ENCODE results near the gene PAX6. TPM values are rescaled to one million over a fixed set of nuclear protein-coding genes. Genes with fewer than 3 reads are reported as not detected.

The PAX6 gene
- total RNA-seq, 1 experiment from 2014 or later = 29.0 TPM

- TF ChIP-seq, protein P1, sequence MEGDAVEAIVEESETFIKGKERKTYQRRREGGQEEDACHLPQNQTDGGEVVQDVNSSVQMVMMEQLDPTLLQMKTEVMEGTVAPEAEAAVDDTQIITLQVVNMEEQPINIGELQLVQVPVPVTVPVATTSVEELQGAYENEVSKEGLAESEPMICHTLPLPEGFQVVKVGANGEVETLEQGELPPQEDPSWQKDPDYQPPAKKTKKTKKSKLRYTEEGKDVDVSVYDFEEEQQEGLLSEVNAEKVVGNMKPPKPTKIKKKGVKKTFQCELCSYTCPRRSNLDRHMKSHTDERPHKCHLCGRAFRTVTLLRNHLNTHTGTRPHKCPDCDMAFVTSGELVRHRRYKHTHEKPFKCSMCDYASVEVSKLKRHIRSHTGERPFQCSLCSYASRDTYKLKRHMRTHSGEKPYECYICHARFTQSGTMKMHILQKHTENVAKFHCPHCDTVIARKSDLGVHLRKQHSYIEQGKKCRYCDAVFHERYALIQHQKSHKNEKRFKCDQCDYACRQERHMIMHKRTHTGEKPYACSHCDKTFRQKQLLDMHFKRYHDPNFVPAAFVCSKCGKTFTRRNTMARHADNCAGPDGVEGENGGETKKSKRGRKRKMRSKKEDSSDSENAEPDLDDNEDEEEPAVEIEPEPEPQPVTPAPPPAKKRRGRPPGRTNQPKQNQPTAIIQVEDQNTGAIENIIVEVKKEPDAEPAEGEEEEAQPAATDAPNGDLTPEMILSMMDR (conservative IDR thresholded peaks at IDR 0.05) = no peak
- TF ChIP-seq EZH2 (IDR thresholded peaks at IDR 0.05; ENCODE audit: low read depth) = no peak
- H4K20me1 ChIP-seq (ENCODE audit: insufficient read depth) = no peaks in the 10 kb centered on the region
- CTCF ChIA-PET = no interaction called here
Observed at GRCh38 chr11:31790649-31791048, 20.5 kb downstream of the PAX6 start.

DNA sequence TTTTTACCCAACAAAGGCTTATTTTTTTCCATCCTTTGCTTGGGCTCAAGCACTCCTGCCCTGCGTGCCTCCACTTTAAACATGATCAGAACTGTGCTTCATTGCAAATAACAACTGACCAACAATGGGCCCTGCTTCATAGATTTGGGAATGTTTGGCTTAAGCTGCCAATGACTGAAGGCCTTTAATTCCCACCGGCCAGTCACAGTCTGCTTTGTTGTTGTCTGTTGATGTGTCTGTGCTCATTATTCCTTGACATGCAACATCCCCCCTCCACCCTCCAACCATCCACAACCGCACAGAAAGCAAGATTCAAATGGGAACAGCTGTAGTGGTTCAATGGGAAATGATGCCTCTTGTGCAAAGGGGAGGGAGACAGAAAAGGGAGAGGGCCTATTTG is 23.0 kb downstream of the PAX6 start:
- ChIA-PET POLR2A (ENCODE audit: unreplicated experiment) (no interaction called here), CTCF (no interaction called here)
- H3K4me1 ChIP-seq (replicated peaks; ENCODE audit: insufficient read depth) = no peaks in the 10 kb centered on the region
- H3F3A ChIP-seq (ENCODE audit: insufficient read depth, low read depth) = peaks cover 4% of the 10 kb centered on the region; the same call in 1 of the 2 replicates
- TF ChIP-seq, protein P1 (conservative IDR thresholded peaks at IDR 0.05) = no peak
- no peak for TF ChIP-seq EZH2 (IDR thresholded peaks at IDR 0.05; ENCODE audit: low read depth)
- H3K4me3 ChIP-seq = no peak overlapping the region
- intact Hi-C loops (cut with micrococcal nuclease; ENCODE audit: unreplicated experiment) = no loop called here
- peaks cover 24% of the 10 kb centered on the region for H3K36me3 ChIP-seq (ENCODE audit: low read depth)
- no peak overlapping the region for H3K27ac ChIP-seq
- H3K79me2 ChIP-seq (ENCODE audit: low read depth) = no peaks in the 10 kb centered on the region
- no peaks in the 10 kb centered on the region for H4K20me1 ChIP-seq (ENCODE audit: insufficient read depth)
- no peak overlapping the region for H3K4me2 ChIP-seq
- H3K9me3 ChIP-seq (ENCODE audit: insufficient read depth, low read depth) = no peaks in the 10 kb centered on the region
- no peaks in the 10 kb centered on the region for H3K9me2 ChIP-seq (ENCODE audit: insufficient read depth)
- H3K27me3 ChIP-seq (ENCODE audit: insufficient read depth, low read depth) = no peaks in the 10 kb centered on the region
- BruUV-seq (replicated peaks) = no TSS peak
- no peak for DNase-seq
- no peak overlapping the region for H2AFZ ChIP-seq

More at GRCh38 chr11:31790649-31791048, 20.5 kb downstream of the PAX6 start:
- no peak for DNase-seq
- intact Hi-C loops (cut with micrococcal nuclease; ENCODE audit: unreplicated experiment) = no loop called here
- no peaks in the 10 kb centered on the region for H3K79me2 ChIP-seq (ENCODE audit: low read depth)
- no peak overlapping the region for H3K4me3 ChIP-seq
- no peaks in the 10 kb centered on the region for H3K27me3 ChIP-seq (ENCODE audit: insufficient read depth, low read depth)
- H3K4me1 ChIP-seq (replicated peaks; ENCODE audit: insufficient read depth) = no peaks in the 10 kb centered on the region
- no peak overlapping the region for H3K27ac ChIP-seq
- no TSS peak for BruUV-seq (replicated peaks)
- H3K4me2 ChIP-seq = no peak overlapping the region
- POLR2A ChIA-PET (ENCODE audit: unreplicated experiment) = no interaction called here
- H3F3A ChIP-seq (ENCODE audit: insufficient read depth, low read depth) = peaks cover 4% of the 10 kb centered on the region; the same call in 1 of the 2 replicates
- no peaks in the 10 kb centered on the region for H3K9me3 ChIP-seq (ENCODE audit: insufficient read depth, low read depth)
- no peaks in the 10 kb centered on the region for H3K9me2 ChIP-seq (ENCODE audit: insufficient read depth)
- H2AFZ ChIP-seq = no peak overlapping the region
- peaks cover 34% of the 10 kb centered on the region for H3K36me3 ChIP-seq (ENCODE audit: low read depth)

GRCh38 chr11:31786996-31787685 is 24.0 kb downstream of the PAX6 start:
- TF ChIP-seq, protein P1 (conservative IDR thresholded peaks at IDR 0.05) = no peak
- no peak for TF ChIP-seq EZH2 (IDR thresholded peaks at IDR 0.05; ENCODE audit: low read depth)

More at GRCh38 chr11:31786996-31787685, 24.0 kb downstream of the PAX6 start:
- Histone ChIP-seq H3K4me1 (replicated peaks; ENCODE audit: insufficient read depth) (no peaks in the 10 kb centered on the region), H3K4me2 (no peak overlapping the region), H3F3A (ENCODE audit: insufficient read depth, low read depth) (peaks cover 4% of the 10 kb centered on the region; the same call in 1 of the 2 replicates), H3K4me3 (no peak overlapping the region), H3K27me3 (ENCODE audit: insufficient read depth, low read depth) (no peaks in the 10 kb centered on the region), H2AFZ (no peak overlapping the region), H3K79me2 (ENCODE audit: low read depth) (no peaks in the 10 kb centered on the region), H4K20me1 (ENCODE audit: insufficient read depth) (no peaks in the 10 kb centered on the region), H3K9me2 (ENCODE audit: insufficient read depth) (no peaks in the 10 kb centered on the region), H3K36me3 (ENCODE audit: low read depth) (peaks cover 16% of the 10 kb centered on the region), H3K27ac (no peak overlapping the region), H3K9me3 (ENCODE audit: insufficient read depth, low read depth) (no peaks in the 10 kb centered on the region)
- ChIA-PET POLR2A (ENCODE audit: unreplicated experiment) (no interaction called here), CTCF (no interaction called here)
- intact Hi-C loops (cut with micrococcal nuclease; ENCODE audit: unreplicated experiment) = no loop called here
- no peak for DNase-seq
- BruUV-seq (replicated peaks) = no TSS peak

All from PC-9 (cell line).